HepG2 (cell line): ENCODE data around the gene CNOT10. TPM values are rescaled to one million over a fixed set of nuclear protein-coding genes. Genes with fewer than 3 reads are reported as not detected.
"Not testable (repeated sequence)": the region's sequence is repeated elsewhere in the genome, so short reads cannot be mapped to it uniquely, and the experiment has no call there.

Source experiments
- ATAC-seq: fragments of 200-7000 bp; cut with Tn5 transposase; 3 replicates; pipeline ENCODE4 v1.9.1; 2020; ENCODE audit warnings: mild to moderate bottlenecking, moderate library complexity
- BruUV-seq: library from RNA; stranded (reverse); fragments of 400-500 nt; replicated peaks from 2 replicates; lab custom pipeline; 2021; lab: Mats Ljungman, UMichigan
- CTCF ChIA-PET: fragments of 300-600 bp; formaldehyde crosslinking; extraction: SDS; loops from one replicate; lab custom pipeline; 2021; ENCODE audit warnings: low total read pairs, inconsistent platforms, low intra/inter-chr PET ratio; lab: Yijun Ruan, JAX
- POLR2A ChIA-PET: fragments of 350-600 bp; sonication (Branson Sonifier 250); formaldehyde crosslinking; loops from one replicate; lab custom pipeline; 2020; ENCODE audit warnings: antibody characterized with exemption, inconsistent platforms; lab: Yijun Ruan, JAX
- DNase-seq: peaks from one replicate; pipeline ENCODE4 v3.0.0-alpha.2; 2015; ENCODE audit warnings: low spot score
- FAIRE-seq: peaks from 3 replicates; lab custom pipeline; 2011; peaks lifted over from hg19 to GRCh38; lab: Jason Lieb, UNC
- H2AFZ ChIP-seq: one replicate; pipeline ENCODE4 v1.6.1; 2011; ENCODE audit warnings: low read length, inconsistent platforms
- H3K27ac ChIP-seq: fragments of 300-600 bp; 3 replicates; pipeline ENCODE4 v1.8.0; 2011; ENCODE audit warnings: mixed run types, mild to moderate bottlenecking, mixed read lengths, low read length, inconsistent platforms; ENCODE audit not compliant: insufficient read depth; ENCODE audit errors: extremely low read length
- H3K27me3 ChIP-seq, 2 experiments: fragments of 200-600 bp in 1 of 2; 2 replicates in 1 of 2; 3 replicates in 1 of 2; pipeline versions ENCODE4 v1.6.0 to v1.8.0; 2011; ENCODE audit warnings: low read length in 2 of 2, mild to moderate bottlenecking in 2 of 2, moderate library complexity in 2 of 2, inconsistent platforms in 1 of 2; ENCODE audit not compliant: insufficient read depth in 2 of 2, control insufficient read depth in 1 of 2
- H3K36me3 ChIP-seq, 2 experiments: fragments of 200-600 bp in 1 of 2; replicated peaks in 1 of 2; 2 replicates in 1 of 2; 3 replicates in 1 of 2; pipeline versions ENCODE4 v1.5.1 to v1.8.0; 2011; ENCODE audit warnings: low read length in 2 of 2, inconsistent platforms in 1 of 2; ENCODE audit not compliant: insufficient read depth in 2 of 2, control insufficient read depth in 1 of 2
- H3K4me1 ChIP-seq: 2 replicates; pipeline ENCODE4 v1.5.1; 2012; ENCODE audit warnings: low read length, inconsistent platforms; ENCODE audit not compliant: insufficient read depth
- H3K4me2 ChIP-seq: 2 replicates; pipeline ENCODE4 v1.6.0; 2011; ENCODE audit warnings: low read depth, low read length, inconsistent platforms
- H3K4me3 ChIP-seq, 3 experiments: fragments of 200-600 bp in 1 of 3; sonication (generic), shearing (Covaris generic) in 1 of 3; replicated peaks in 1 of 3; 2 replicates each; pipeline ENCODE4 v1.5.1; 2011 to 2016; ENCODE audit warnings: low read length in 3 of 3, inconsistent platforms in 2 of 3, low read depth in 2 of 3, mild to moderate bottlenecking in 2 of 3, control low read depth in 1 of 3, mixed read lengths in 1 of 3; ENCODE audit not compliant: insufficient read depth in 1 of 3
- H3K79me2 ChIP-seq: one replicate; pipeline ENCODE4 v1.6.1; 2011; ENCODE audit warnings: low read length, inconsistent platforms; ENCODE audit not compliant: insufficient read depth
- H3K9ac ChIP-seq: 2 replicates; pipeline ENCODE4 v1.6.0; 2011; ENCODE audit warnings: mild to moderate bottlenecking, low read depth, low read length, inconsistent platforms; ENCODE audit not compliant: insufficient read depth
- H3K9me3 ChIP-seq: 2 replicates; pipeline ENCODE4 v1.5.1; 2012; ENCODE audit warnings: mild to moderate bottlenecking, low read length
- H4K20me1 ChIP-seq: 2 replicates; pipeline ENCODE4 v1.6.0; 2011; ENCODE audit warnings: inconsistent platforms, mild to moderate bottlenecking, low read length, moderate library complexity; ENCODE audit not compliant: insufficient read depth
- AHDC1 ChIP-seq: sonication (generic); formaldehyde crosslinking; IDR thresholded peaks from 2 replicates; pipeline ENCODE4 v1.5.1; 2020; ENCODE audit warnings: mild to moderate bottlenecking, missing genetic modification reagents, borderline replicate concordance
- BCL6 ChIP-seq: IDR thresholded peaks from 2 replicates; pipeline ENCODE4 v1.6.1; 2016; ENCODE audit warnings: missing genetic modification reagents, missing compliant biosample characterization
- CEBPB ChIP-seq: IDR thresholded peaks from 2 replicates; pipeline ENCODE4 v1.6.1; 2011; ENCODE audit warnings: low read depth, low read length, improper control_type of control experiment, borderline replicate concordance
- HES4 ChIP-seq: sonication (generic); formaldehyde crosslinking; IDR thresholded peaks from 2 replicates; pipeline ENCODE4 v1.9.0; 2021; ENCODE audit warnings: mild to moderate bottlenecking, missing genetic modification reagents, borderline replicate concordance
- IKZF5 ChIP-seq: IDR thresholded peaks from 2 replicates; pipeline ENCODE4 v1.6.1; 2018; ENCODE audit warnings: missing genetic modification reagents, mild to moderate bottlenecking, missing compliant biosample characterization
- ZNF460 ChIP-seq: sonication (generic); formaldehyde crosslinking; IDR thresholded peaks from 2 replicates; pipeline ENCODE4 v1.5.1; 2020; ENCODE audit warnings: missing genetic modification reagents, mild to moderate bottlenecking, borderline replicate concordance
- WGBS: methylation state at CpG from one replicate; pipeline ENCODE4 v1.1.6; 2017; ENCODE audit warnings: low lambda C conversion rate; 5-methylcytosine and 5-hydroxymethylcytosine counted together
- in situ Hi-C: cut with HindIII; loops from 2 replicates; pipeline ENCODE4 v1.10.0; 2017; ENCODE audit warnings: low pct_unique_long_range_greater_than_20kb; ENCODE audit not compliant: extremely low pct_ligation_motif_present
- intact Hi-C: fragments of 100-400 bp; cut with micrococcal nuclease; formaldehyde crosslinking; loops from one replicate; pipeline ENCODE4 v1.10.0; 2022; ENCODE audit not compliant: unreplicated experiment
- polyA plus RNA-seq, 8 experiments: library from polyadenylated mRNA; depleted of rRNA in 3 of 8; stranded (reverse) in 7 of 8; unstranded in 1 of 8; fragments of >200 nt; fragmentation: Illumina TruSeq in 4 of 8; extraction: Trizol in 4 of 8; gene quantifications; 2 replicates each; pipeline versions ENCODE4 v1.2.1 to v1.2.3, GENCODE V29; 2011 to 2016; ENCODE audit warnings: low read depth in 4 of 8, missing spikeins in 1 of 8, mixed read lengths in 1 of 8; ENCODE audit not compliant: insufficient read depth in 1 of 8
- total RNA-seq, 5 experiments: library from RNA; depleted of rRNA; stranded (reverse); fragments of >200 nt; fragmentation: Illumina TruSeq; extraction: Trizol; gene quantifications; 2 replicates each; pipeline ENCODE4 v1.2.3, GENCODE V29; 2016; ENCODE audit warnings: low read depth in 1 of 5

The CNOT10 gene
- total and polyA plus RNA-seq, 2 of the 13 experiments (the other 11 are each of a cell fraction or from before 2014, with no cell fraction given) = 21.2 to 34.1 TPM

DNA sequence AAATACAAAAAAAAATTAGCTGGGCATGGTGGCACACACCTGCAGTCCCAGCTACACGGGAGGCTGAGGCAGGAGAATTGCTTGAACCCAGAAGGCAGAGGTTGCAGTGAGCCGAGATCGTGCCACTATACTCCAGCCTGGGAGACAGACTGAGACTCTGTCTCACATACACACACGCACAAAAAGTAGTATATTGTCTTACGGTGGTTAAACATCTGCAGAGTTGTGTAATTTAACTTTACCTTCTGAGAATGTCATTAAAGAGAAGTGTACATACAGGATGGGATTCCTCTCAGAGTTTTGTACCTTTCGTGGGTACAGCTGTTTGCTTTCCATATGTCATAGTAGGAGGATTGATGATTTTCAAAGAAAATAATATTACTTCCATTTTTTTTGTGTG lies 58.5 kb downstream of the CNOT10 start:
- H3K4me1 ChIP-seq = peaks cover 13% of the 10 kb centered on the region
- peak overlapping the region; percentile 3; the same call in 1 of the 2 replicates for H3K4me2 ChIP-seq
- CTCF ChIA-PET, H3K27ac ChIP-seq, ATAC-seq, H3K9ac ChIP-seq, intact Hi-C loops, DNase-seq, H3K9me3 ChIP-seq, H3K27me3 ChIP-seq, H3K4me3 ChIP-seq: not testable (repeated sequence)
- 72% methylated on average over 6 of the region's 6 CpGs for WGBS
- POLR2A ChIA-PET = interaction anchor here (1.1 kb wide), 1 partner anchor 37 kb away, joined by 3 read pairs; no protein-coding TSS in a partner anchor
- in situ Hi-C loops = loop anchor here (25.0 kb wide), 1 partner anchor 344 kb away; the partner anchor contains the start of genes GLB1 and TMPPE
- TF ChIP-seq ZNF460 (CRISPR knock-in tag) = 0 out of 2 replicates have a peak, but pooled peaks have one; percentile 1
- TF ChIP-seq, all 625 proteins: peak for 1; not testable (repeated sequence) for 624
- FAIRE-seq, H4K20me1 ChIP-seq, H3K79me2 ChIP-seq, BruUV-seq, H2AFZ ChIP-seq: not testable (repeated sequence)
- peaks cover 0 to 13% of the 10 kb centered on the region in 2 experiments; a peak in 2 of 5 replicates for H3K36me3 ChIP-seq

- H3K9ac ChIP-seq = no peak overlapping the region
- POLR2A ChIA-PET = interaction anchor here (1.1 kb wide), 1 partner anchor 37 kb away, joined by 3 read pairs; no protein-coding TSS in a partner anchor
- CTCF ChIA-PET = no interaction called here
- H3K79me2 ChIP-seq = no peaks in the 10 kb centered on the region
- H3K4me3 ChIP-seq = no peak overlapping the region
- no peak overlapping the region for H3K4me2 ChIP-seq
- H3K36me3 ChIP-seq = peaks cover 0 to 11% of the 10 kb centered on the region in 2 experiments; a peak in 2 of 5 replicates
- H3K9me3 ChIP-seq = no peaks in the 10 kb centered on the region
- WGBS = 74% methylated on average over 2 of the region's 2 CpGs
- TSS peak; percentile 34 for BruUV-seq
- no peak; the same call in 2 of the 3 replicates for ATAC-seq
- peak; percentile 50; the same call in 1 of the 2 replicates for TF ChIP-seq CEBPB
- no peak for TF ChIP-seq AHDC1 (CRISPR knock-in tag)
- TF ChIP-seq BCL6 (CRISPR knock-in tag) = no peak
- TF ChIP-seq HES4 (CRISPR knock-in tag) = no peak
- TF ChIP-seq IKZF5 (CRISPR knock-in tag) = no peak
- TF ChIP-seq, all 625 proteins: peak for 1
- Histone ChIP-seq H3K27ac (no peak overlapping the region), H3K27me3 (no peaks in the 10 kb centered on the region), H4K20me1 (no peaks in the 10 kb centered on the region), H2AFZ (no peak overlapping the region), H3K4me1 (peaks cover 13% of the 10 kb centered on the region)
- no peak for FAIRE-seq
- intact Hi-C loops (no loop called here), in situ Hi-C loops (loop anchor here (25.0 kb wide), 1 partner anchor 343 kb away; the partner anchor contains the start of genes GLB1 and TMPPE)
- peak; percentile 56 for DNase-seq
Measured at GRCh38 chr3:32743934-32744333, 58.9 kb downstream of the CNOT10 start.
